SK-N-SH treated with all-trans-retinoic acid at 6 μM for 48 hours (cell line): ENCODE results near the gene AKAP13.

Experiments
- CSDC2 ChIP-seq: fragments of 250-450 bp; sonication (Bioruptor Pico); IDR thresholded peaks from 2 replicates; pipeline ENCODE4 v1.5.0; 2020; ENCODE audit warnings: mild to moderate bottlenecking, moderate library complexity
- SNAI2 ChIP-seq: fragments of 250-450 bp; sonication (Bioruptor Pico); IDR thresholded peaks from 2 replicates; pipeline ENCODE4 v1.5.0; 2020; ENCODE audit warnings: mild to moderate bottlenecking, moderate library complexity
- ZC3H10 ChIP-seq: fragments of 250-450 bp; sonication (Bioruptor Pico); IDR thresholded peaks from 2 replicates; pipeline ENCODE4 v1.5.1; 2021; ENCODE audit warnings: mild to moderate bottlenecking, moderate library complexity
- ZNF565 ChIP-seq: fragments of 450-650 bp; formaldehyde crosslinking; conservative IDR thresholded peaks from 2 replicates; pipeline ENCODE4 v1.5.0; 2020; ENCODE audit warnings: low read depth, mild to moderate bottlenecking, moderate library complexity
- TF ChIP-seq, protein P1 (sequence below): fragments of 250-450 bp; sonication (Bioruptor Pico); IDR thresholded peaks from 2 replicates; pipeline ENCODE4 v1.8.0; 2020; ENCODE audit warnings: mild to moderate bottlenecking, moderate library complexity, borderline replicate concordance
- TF ChIP-seq, protein P2 (sequence below): fragments of 250-450 bp; sonication (Bioruptor Pico); IDR thresholded peaks from 2 replicates; pipeline ENCODE4 v1.5.1; 2021; ENCODE audit warnings: mild to moderate bottlenecking, moderate library complexity
- TF ChIP-seq, protein P3 (sequence below): fragments of 250-450 bp; sonication (Bioruptor Pico); IDR thresholded peaks from 2 replicates; pipeline ENCODE4 v1.5.1; 2020; ENCODE audit warnings: low read depth, mild to moderate bottlenecking, moderate library complexity
- TF ChIP-seq, protein P4 (sequence below): fragments of 250-450 bp; sonication (Bioruptor Pico); IDR thresholded peaks from 2 replicates; pipeline ENCODE4 v1.5.0; 2020; ENCODE audit warnings: mild to moderate bottlenecking, moderate library complexity
- TF ChIP-seq, protein P5 (sequence below): fragments of 250-450 bp; sonication (Bioruptor Pico); IDR thresholded peaks from 2 replicates; pipeline ENCODE4 v1.8.0; 2021; ENCODE audit warnings: low read depth, mild to moderate bottlenecking, moderate library complexity, borderline replicate concordance

DNA sequence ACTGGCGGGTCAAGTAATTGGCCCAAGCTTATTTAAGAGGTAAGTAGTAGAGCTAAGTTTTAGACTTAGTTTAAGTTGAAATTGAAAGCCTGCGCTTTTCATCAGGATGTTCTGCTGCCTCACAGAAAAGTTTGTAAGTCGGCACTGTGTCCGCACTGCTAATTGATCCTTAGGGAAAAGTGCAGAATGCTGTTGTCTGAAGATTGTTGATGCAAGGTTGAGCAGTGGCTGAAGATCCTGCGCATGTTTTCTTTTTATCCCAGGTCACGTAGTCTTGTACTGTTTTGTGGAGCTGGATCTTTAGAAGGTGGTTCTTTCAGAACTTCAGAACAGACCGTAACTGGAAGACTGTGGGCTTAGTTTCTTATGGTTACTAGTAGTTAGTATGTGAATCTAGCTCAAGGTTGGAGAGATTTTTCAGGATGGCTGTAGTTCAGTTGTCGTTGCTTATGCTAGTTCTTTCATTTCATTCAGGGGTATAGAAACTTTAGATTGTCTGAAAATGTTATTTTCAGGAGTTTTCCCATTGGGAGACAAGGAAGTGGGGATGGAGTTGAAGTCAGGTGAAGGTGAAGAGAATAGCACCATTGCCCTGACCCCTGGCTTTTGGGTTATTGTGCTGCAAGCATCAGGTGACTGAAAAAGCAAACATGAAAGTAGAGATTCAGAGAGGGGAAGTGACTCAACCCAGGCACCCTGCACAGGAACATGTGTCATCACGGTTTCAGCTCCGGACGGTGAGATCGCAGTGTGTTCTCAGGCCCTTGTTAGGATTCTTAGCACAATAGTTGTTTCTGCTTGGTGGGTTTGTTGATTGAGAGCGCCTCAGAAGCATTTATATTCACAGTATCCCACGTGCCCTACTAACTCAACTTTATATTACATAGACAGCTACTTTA lies 32.8 kb downstream of the AKAP13 start:
- TF ChIP-seq CSDC2 (CRISPR knock-in tag) (no peak), SNAI2 (CRISPR knock-in tag) (no peak), ZNF565 (CRISPR knock-in tag) (no peak), ZC3H10 (CRISPR knock-in tag) (no peak)
- TF ChIP-seq, protein P1, sequence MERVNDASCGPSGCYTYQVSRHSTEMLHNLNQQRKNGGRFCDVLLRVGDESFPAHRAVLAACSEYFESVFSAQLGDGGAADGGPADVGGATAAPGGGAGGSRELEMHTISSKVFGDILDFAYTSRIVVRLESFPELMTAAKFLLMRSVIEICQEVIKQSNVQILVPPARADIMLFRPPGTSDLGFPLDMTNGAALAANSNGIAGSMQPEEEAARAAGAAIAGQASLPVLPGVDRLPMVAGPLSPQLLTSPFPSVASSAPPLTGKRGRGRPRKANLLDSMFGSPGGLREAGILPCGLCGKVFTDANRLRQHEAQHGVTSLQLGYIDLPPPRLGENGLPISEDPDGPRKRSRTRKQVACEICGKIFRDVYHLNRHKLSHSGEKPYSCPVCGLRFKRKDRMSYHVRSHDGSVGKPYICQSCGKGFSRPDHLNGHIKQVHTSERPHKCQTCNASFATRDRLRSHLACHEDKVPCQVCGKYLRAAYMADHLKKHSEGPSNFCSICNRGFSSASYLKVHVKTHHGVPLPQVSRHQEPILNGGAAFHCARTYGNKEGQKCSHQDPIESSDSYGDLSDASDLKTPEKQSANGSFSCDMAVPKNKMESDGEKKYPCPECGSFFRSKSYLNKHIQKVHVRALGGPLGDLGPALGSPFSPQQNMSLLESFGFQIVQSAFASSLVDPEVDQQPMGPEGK (CRISPR knock-in tag) = no peak
- TF ChIP-seq, protein P2, sequence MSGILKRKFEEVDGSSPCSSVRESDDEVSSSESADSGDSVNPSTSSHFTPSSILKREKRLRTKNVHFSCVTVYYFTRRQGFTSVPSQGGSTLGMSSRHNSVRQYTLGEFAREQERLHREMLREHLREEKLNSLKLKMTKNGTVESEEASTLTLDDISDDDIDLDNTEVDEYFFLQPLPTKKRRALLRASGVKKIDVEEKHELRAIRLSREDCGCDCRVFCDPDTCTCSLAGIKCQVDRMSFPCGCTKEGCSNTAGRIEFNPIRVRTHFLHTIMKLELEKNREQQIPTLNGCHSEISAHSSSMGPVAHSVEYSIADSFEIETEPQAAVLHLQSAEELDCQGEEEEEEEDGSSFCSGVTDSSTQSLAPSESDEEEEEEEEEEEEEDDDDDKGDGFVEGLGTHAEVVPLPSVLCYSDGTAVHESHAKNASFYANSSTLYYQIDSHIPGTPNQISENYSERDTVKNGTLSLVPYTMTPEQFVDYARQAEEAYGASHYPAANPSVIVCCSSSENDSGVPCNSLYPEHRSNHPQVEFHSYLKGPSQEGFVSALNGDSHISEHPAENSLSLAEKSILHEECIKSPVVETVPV (CRISPR knock-in tag) = no peak
- TF ChIP-seq, protein P3, sequence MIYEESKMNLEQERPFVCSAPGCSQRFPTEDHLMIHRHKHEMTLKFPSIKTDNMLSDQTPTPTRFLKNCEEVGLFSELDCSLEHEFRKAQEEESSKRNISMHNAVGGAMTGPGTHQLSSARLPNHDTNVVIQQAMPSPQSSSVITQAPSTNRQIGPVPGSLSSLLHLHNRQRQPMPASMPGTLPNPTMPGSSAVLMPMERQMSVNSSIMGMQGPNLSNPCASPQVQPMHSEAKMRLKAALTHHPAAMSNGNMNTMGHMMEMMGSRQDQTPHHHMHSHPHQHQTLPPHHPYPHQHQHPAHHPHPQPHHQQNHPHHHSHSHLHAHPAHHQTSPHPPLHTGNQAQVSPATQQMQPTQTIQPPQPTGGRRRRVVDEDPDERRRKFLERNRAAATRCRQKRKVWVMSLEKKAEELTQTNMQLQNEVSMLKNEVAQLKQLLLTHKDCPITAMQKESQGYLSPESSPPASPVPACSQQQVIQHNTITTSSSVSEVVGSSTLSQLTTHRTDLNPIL (CRISPR knock-in tag) = no peak
- TF ChIP-seq, protein P4, sequence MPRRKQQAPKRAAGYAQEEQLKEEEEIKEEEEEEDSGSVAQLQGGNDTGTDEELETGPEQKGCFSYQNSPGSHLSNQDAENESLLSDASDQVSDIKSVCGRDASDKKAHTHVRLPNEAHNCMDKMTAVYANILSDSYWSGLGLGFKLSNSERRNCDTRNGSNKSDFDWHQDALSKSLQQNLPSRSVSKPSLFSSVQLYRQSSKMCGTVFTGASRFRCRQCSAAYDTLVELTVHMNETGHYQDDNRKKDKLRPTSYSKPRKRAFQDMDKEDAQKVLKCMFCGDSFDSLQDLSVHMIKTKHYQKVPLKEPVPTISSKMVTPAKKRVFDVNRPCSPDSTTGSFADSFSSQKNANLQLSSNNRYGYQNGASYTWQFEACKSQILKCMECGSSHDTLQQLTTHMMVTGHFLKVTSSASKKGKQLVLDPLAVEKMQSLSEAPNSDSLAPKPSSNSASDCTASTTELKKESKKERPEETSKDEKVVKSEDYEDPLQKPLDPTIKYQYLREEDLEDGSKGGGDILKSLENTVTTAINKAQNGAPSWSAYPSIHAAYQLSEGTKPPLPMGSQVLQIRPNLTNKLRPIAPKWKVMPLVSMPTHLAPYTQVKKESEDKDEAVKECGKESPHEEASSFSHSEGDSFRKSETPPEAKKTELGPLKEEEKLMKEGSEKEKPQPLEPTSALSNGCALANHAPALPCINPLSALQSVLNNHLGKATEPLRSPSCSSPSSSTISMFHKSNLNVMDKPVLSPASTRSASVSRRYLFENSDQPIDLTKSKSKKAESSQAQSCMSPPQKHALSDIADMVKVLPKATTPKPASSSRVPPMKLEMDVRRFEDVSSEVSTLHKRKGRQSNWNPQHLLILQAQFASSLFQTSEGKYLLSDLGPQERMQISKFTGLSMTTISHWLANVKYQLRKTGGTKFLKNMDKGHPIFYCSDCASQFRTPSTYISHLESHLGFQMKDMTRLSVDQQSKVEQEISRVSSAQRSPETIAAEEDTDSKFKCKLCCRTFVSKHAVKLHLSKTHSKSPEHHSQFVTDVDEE (CRISPR knock-in tag) = no peak
- TF ChIP-seq, protein P5, sequence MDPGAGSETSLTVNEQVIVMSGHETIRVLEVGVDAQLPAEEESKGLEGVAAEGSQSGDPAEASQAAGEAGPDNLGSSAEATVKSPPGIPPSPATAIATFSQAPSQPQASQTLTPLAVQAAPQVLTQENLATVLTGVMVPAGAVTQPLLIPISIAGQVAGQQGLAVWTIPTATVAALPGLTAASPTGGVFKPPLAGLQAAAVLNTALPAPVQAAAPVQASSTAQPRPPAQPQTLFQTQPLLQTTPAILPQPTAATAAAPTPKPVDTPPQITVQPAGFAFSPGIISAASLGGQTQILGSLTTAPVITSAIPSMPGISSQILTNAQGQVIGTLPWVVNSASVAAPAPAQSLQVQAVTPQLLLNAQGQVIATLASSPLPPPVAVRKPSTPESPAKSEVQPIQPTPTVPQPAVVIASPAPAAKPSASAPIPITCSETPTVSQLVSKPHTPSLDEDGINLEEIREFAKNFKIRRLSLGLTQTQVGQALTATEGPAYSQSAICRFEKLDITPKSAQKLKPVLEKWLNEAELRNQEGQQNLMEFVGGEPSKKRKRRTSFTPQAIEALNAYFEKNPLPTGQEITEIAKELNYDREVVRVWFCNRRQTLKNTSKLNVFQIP (CRISPR knock-in tag) = no peak
